ENCODE results near the gene PKIG.

- TF ChIP-seq CTCF (IDR thresholded peaks at IDR 0.05) (no peak), POLR2A (IDR thresholded peaks at IDR 0.05) (no peak), POLR2AphosphoS5 (IDR thresholded peaks at IDR 0.05) (no peak)
These were observed 2.9 kb downstream of the PKIG start for GRCh38 chr20:44585057-44585963.

Data from suprapubic skin (tissue), 4 donors.